Gastroesophageal sphincter (tissue), 4 donors: ENCODE results near the gene ENTREP3. TPM values are rescaled to one million over a fixed set of nuclear protein-coding genes. Genes with fewer than 3 reads are reported as not detected.

Source experiments
- ATAC-seq: fragments of 150-250 bp; one replicate; pipeline ENCODE4 v1.9.1; 2016; ENCODE audit warnings: mild to moderate bottlenecking, moderate library complexity
- H3K27ac ChIP-seq, 4 donors: fragments of 200-600 bp; sonication (generic) in 3 of 4; 1 replicate in 3 of 4; 2 replicates in 1 of 4; pipeline ENCODE4 v1.5.1; 2016 to 2019
- H3K27me3 ChIP-seq: fragments of 200-600 bp; sonication (generic); one replicate; pipeline ENCODE4 v1.5.1; 2019
- H3K36me3 ChIP-seq, 2 donors: fragments of 200-600 bp; sonication (generic); one replicate each; pipeline ENCODE4 v1.5.1; 2019; ENCODE audit warnings: control low read depth in 1 of 2
- H3K4me1 ChIP-seq, 3 donors: fragments of 200-600 bp; sonication (generic); 1 replicate in 2 of 3; 2 replicates in 1 of 3; pipeline ENCODE4 v1.5.1; 2016 to 2019; ENCODE audit warnings: control low read depth in 2 of 3
- H3K4me3 ChIP-seq, 2 donors: fragments of 200-600 bp; sonication (generic); one replicate each; pipeline ENCODE4 v1.5.1; 2019; ENCODE audit warnings: mild to moderate bottlenecking in 1 of 2, moderate library complexity in 1 of 2
- H3K9me3 ChIP-seq, 3 donors: fragments of 200-600 bp; sonication (generic); one replicate each; pipeline ENCODE4 v1.5.1; 2017 to 2019; ENCODE audit warnings: control low read depth in 2 of 3
- CTCF ChIP-seq, 4 experiments: fragments of 200-600 bp in 2 of 4; fragments of 450-650 bp in 2 of 4; sonication (generic) in 1 of 4; IDR thresholded peaks; one replicate each; pipeline ENCODE4 v1.5.1; 2017 to 2019; ENCODE audit warnings: antibody characterized with exemption in 4 of 4, mild to moderate bottlenecking in 2 of 4, moderate library complexity in 2 of 4
- EP300 ChIP-seq: sonication (generic); formaldehyde crosslinking; IDR thresholded peaks from one replicate; pipeline ENCODE4 v1.6.1; 2017; ENCODE audit warnings: antibody characterized with exemption, mild to moderate bottlenecking
- POLR2A ChIP-seq, 2 donors: fragments of 450-650 bp; IDR thresholded peaks; one replicate each; pipeline ENCODE4 v1.6.1; 2017; ENCODE audit warnings: antibody characterized with exemption in 2 of 2, mild to moderate bottlenecking in 2 of 2, moderate library complexity in 1 of 2
- POLR2AphosphoS5 ChIP-seq: sonication (generic); formaldehyde crosslinking; IDR thresholded peaks from one replicate; pipeline ENCODE4 v1.6.1; 2017; ENCODE audit warnings: antibody characterized with exemption
- WGBS, 2 donors: methylation state at CpG; one replicate each; pipeline ENCODE4 v1.1.5; 2018; ENCODE audit warnings: low coverage in 1 of 2; 5-methylcytosine and 5-hydroxymethylcytosine counted together
- total RNA-seq, 4 donors: library from RNA; depleted of rRNA; stranded (reverse); fragments of >200 nt; gene quantifications; one replicate each; pipeline ENCODE4 v1.1.0, GENCODE V29; 2016

The ENTREP3 gene
- total RNA-seq, 4 donors from 2014 or later = 11.4 to 35.3 (median 22.1) TPM

GRCh38 chr1:155256058-155256852 lies 972 bp upstream of the ENTREP3 start:
- ATAC-seq = no peak
- Histone ChIP-seq H3K27me3 (no peaks in the 10 kb centered on the region), H3K27ac (peak overlapping the region; percentile 88 to 96 (median 95)), H3K4me3 (peak overlapping the region; percentile 80 to 89), H3K4me1 (peaks cover 2 to 61% (median 20%) of the 10 kb centered on the region in 3 donors), H3K9me3 (no peaks in the 10 kb centered on the region), H3K36me3 (peaks cover 0 to 41% of the 10 kb centered on the region in 2 donors)
- 30 to 80% methylated on average over 2 of the region's 20 CpGs for WGBS, 2 donors
- TF ChIP-seq CTCF (IDR thresholded peaks at IDR 0.05) = no peak
- no peak for TF ChIP-seq POLR2AphosphoS5
- no peak for TF ChIP-seq EP300
- TF ChIP-seq POLR2A (IDR thresholded peaks at IDR 0.05) = no peak

GRCh38 chr1:155254714-155255242 lies 505 bp downstream of the ENTREP3 start:
- peak overlapping the region; percentile 80 to 89 for H3K4me3 ChIP-seq
- peak; percentile 6 for ATAC-seq
- H3K36me3 ChIP-seq = peaks cover 0 to 32% of the 10 kb centered on the region in 2 donors
- peak overlapping the region; percentile 88 to 96 (median 95) for H3K27ac ChIP-seq
- TF ChIP-seq CTCF (IDR thresholded peaks at IDR 0.05) (no peak), POLR2A (IDR thresholded peaks at IDR 0.05) (no peak), POLR2AphosphoS5 (no peak), EP300 (no peak)
- no CpG with 5 or more reads among the region's 35 CpGs for WGBS, 2 donors
- no peaks in the 10 kb centered on the region for H3K9me3 ChIP-seq
- peaks cover 0 to 59% (median 24%) of the 10 kb centered on the region in 3 donors for H3K4me1 ChIP-seq
- H3K27me3 ChIP-seq = no peaks in the 10 kb centered on the region

- peak overlapping the region; percentile 80 to 89 for H3K4me3 ChIP-seq
- peaks cover 0 to 27% of the 10 kb centered on the region in 2 donors for H3K36me3 ChIP-seq
- ATAC-seq = no peak
- 37% methylated on average over 2 of the region's 12 CpGs; no CpG with 5 or more reads in 1 of the 2 donors for WGBS, 2 donors
- no peaks in the 10 kb centered on the region for H3K27me3 ChIP-seq
- TF ChIP-seq POLR2AphosphoS5 (no peak), CTCF (IDR thresholded peaks at IDR 0.05) (no peak), POLR2A (IDR thresholded peaks at IDR 0.05) (no peak), EP300 (no peak)
- peaks cover 0 to 58% (median 24%) of the 10 kb centered on the region in 3 donors for H3K4me1 ChIP-seq
- peak overlapping the region; percentile 88 to 96 (median 95) for H3K27ac ChIP-seq
- no peaks in the 10 kb centered on the region for H3K9me3 ChIP-seq
Observed at GRCh38 chr1:155254228-155254713, 1.0 kb downstream of the ENTREP3 start.

- Histone ChIP-seq H3K9me3 (no peaks in the 10 kb centered on the region), H3K27me3 (no peaks in the 10 kb centered on the region), H3K36me3 (peaks cover 0 to 28% of the 10 kb centered on the region in 2 donors), H3K4me1 (peaks cover 0 to 58% (median 24%) of the 10 kb centered on the region in 3 donors), H3K27ac (peak overlapping the region in 3 of 4 donors; percentile 88 to 96 (median 96)), H3K4me3 (peak overlapping the region in 1 of 2 donors; percentile 80)
- TF ChIP-seq CTCF (IDR thresholded peaks at IDR 0.05) (no peak), POLR2AphosphoS5 (no peak), POLR2A (IDR thresholded peaks at IDR 0.05) (no peak), EP300 (no peak)
- no peak for ATAC-seq
- WGBS, 2 donors = 56% methylated on average over 1 of the region's 5 CpGs; no CpG with 5 or more reads in 1 of the 2 donors
Observed at GRCh38 chr1:155253797-155254196, 1.5 kb downstream of the ENTREP3 start.
